Measurements from ENCODE around the gene RFC1.
"Not testable (repeated sequence)": the region's sequence is repeated elsewhere in the genome, so short reads cannot be mapped to it uniquely, and the experiment has no call there.

Gene RFC1, protein sequence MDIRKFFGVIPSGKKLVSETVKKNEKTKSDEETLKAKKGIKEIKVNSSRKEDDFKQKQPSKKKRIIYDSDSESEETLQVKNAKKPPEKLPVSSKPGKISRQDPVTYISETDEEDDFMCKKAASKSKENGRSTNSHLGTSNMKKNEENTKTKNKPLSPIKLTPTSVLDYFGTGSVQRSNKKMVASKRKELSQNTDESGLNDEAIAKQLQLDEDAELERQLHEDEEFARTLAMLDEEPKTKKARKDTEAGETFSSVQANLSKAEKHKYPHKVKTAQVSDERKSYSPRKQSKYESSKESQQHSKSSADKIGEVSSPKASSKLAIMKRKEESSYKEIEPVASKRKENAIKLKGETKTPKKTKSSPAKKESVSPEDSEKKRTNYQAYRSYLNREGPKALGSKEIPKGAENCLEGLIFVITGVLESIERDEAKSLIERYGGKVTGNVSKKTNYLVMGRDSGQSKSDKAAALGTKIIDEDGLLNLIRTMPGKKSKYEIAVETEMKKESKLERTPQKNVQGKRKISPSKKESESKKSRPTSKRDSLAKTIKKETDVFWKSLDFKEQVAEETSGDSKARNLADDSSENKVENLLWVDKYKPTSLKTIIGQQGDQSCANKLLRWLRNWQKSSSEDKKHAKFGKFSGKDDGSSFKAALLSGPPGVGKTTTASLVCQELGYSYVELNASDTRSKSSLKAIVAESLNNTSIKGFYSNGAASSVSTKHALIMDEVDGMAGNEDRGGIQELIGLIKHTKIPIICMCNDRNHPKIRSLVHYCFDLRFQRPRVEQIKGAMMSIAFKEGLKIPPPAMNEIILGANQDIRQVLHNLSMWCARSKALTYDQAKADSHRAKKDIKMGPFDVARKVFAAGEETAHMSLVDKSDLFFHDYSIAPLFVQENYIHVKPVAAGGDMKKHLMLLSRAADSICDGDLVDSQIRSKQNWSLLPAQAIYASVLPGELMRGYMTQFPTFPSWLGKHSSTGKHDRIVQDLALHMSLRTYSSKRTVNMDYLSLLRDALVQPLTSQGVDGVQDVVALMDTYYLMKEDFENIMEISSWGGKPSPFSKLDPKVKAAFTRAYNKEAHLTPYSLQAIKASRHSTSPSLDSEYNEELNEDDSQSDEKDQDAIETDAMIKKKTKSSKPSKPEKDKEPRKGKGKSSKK

DNA sequence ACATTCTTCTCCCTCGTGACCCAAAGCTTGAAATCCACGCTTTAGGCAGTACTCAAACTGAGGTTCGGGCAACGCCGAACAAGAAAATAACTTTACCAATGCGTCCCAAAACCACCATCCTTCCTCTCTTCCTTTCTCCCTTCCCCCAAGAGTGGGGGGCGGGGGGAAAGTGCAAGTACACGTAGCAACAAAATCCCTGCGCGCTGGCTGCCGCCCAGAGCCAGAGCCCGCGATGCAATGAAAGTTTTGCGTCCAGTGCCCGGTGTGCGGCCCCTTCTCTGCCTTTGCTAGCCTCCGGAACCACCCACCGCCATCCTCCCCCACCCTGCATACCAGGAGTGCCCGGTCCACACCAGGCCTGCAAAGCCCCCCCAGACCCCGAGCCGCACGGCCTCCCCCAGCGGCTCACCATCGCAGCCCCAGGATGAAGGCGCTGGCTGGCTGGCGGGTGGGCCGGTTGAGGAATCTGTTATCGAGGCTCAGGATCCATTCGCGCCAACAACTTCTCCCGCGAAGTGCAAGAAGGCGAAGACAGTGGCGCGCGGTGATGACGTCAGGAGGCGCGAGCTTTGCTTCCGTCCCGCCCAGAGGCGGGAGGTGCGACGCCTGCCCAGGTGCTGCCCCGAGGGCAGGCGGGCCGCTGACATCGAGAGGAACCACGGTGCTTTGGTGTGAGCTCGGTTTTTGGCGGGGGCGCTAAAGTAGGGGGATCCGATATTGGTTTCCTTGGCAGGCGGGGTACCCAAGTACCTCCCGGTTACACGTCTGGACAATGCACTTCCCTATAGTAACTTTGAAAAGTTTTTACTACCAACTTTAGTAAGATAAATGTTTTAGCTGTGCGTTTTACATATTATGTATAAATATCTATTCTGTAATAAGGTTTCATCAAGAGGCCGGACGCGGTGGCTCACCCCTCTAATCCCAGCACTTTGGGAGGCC lies at the start of gene RFC1:
Gene RFC1, minus strand, starts transcription at position 533 of the 942 bp plus-strand sequence. Its CDS starts 121 bp downstream, at position 412.
- peaks cover 6% of the 10 kb centered on the region; the same call in 1 of the 2 replicates for H3K36me3 ChIP-seq (ENCODE audit: insufficient read depth, low read length)

DNA sequence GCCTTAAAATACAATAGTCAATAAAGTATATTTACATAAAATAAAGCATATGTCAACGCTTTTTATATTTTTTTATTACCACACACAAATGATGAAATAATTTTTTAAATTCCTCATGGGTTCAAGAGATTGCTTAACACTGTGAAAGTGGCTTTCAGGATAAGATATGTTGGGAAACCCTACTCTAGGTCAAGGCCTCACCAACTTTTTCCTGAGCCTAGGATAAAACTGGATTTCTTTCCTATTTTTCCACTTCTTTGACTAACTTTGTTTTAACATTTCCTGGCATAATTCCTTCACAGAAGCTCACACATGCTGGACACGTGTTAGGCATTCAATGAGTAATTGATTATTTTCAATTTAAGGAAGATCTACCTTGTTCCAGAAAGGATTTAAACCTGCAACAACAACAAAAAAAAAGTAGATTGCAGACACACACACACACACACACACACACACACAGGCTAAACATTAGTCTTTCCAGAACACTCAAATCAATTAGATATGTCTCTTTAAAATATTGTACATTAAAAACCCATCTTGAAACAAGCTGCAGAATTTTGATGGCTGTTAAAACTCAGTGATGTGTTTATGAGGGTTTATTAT lies 49.6 kb upstream of the RFC1 start:
- H3K27me3 ChIP-seq (ENCODE audit: insufficient read depth, low read length) = no peaks in the 10 kb centered on the region
- H3K36me3 ChIP-seq (ENCODE audit: insufficient read depth, low read length) = no peaks in the 10 kb centered on the region
- no peaks in the 10 kb centered on the region for H3K4me1 ChIP-seq (ENCODE audit: control insufficient read depth, insufficient read depth, low read length, unreplicated experiment)
- no peak overlapping the region for H2AFZ ChIP-seq (ENCODE audit: low read length, unreplicated experiment)
- H3K4me3 ChIP-seq (ENCODE audit: low read depth, low read length) = no peak overlapping the region
- no peaks in the 10 kb centered on the region for H3K79me2 ChIP-seq (ENCODE audit: control insufficient read depth, insufficient read depth, low read length, unreplicated experiment)
- H3K27ac ChIP-seq (ENCODE audit: low read depth, low read length) = no peak overlapping the region

More for the DNA sequence above, at the start of gene RFC1:
- peaks cover 50% of the 10 kb centered on the region for H3K79me2 ChIP-seq (ENCODE audit: control insufficient read depth, insufficient read depth, low read length, unreplicated experiment)
- H3K4me1 ChIP-seq (ENCODE audit: control insufficient read depth, insufficient read depth, low read length, unreplicated experiment) = peaks cover 12% of the 10 kb centered on the region
- no peaks in the 10 kb centered on the region for H3K27me3 ChIP-seq (ENCODE audit: insufficient read depth, low read length)
- H3K4me3 ChIP-seq (ENCODE audit: low read depth, low read length) = peak within 1 kb of the TSS; percentile 95
- H3K27ac ChIP-seq (ENCODE audit: low read depth, low read length) = peak within 1 kb of the TSS; percentile 67
- peak within 1 kb of the TSS; percentile 93 for H2AFZ ChIP-seq (ENCODE audit: low read length, unreplicated experiment)

DNA sequence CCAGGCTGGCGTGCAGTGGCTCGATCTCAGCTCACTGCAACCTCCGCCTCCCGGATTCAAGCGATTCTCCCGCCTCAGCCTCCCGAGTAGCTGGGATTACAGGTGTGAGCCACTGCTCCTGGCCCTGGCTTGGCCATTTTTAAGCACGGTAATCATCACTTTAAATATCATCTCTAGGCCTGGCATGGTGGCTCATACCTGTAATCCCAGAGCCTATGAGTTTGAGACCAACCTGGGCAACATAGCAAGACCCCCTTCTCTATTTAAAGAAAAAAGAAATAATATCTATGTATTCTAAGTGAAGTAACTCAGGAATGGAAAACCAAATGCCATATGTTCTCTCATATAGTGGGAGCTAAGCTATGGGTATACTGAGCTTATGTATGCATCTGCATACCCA lies 45.4 kb upstream of the RFC1 start:
- H3K27ac ChIP-seq (ENCODE audit: low read depth, low read length); H3K4me1 ChIP-seq (ENCODE audit: control insufficient read depth, insufficient read depth, low read length, unreplicated experiment); H3K79me2 ChIP-seq (ENCODE audit: control insufficient read depth, insufficient read depth, low read length, unreplicated experiment); H3K36me3 ChIP-seq (ENCODE audit: insufficient read depth, low read length); H3K4me3 ChIP-seq (ENCODE audit: low read depth, low read length); H2AFZ ChIP-seq (ENCODE audit: low read length, unreplicated experiment); H3K27me3 ChIP-seq (ENCODE audit: insufficient read depth, low read length): not testable (repeated sequence)

DNA sequence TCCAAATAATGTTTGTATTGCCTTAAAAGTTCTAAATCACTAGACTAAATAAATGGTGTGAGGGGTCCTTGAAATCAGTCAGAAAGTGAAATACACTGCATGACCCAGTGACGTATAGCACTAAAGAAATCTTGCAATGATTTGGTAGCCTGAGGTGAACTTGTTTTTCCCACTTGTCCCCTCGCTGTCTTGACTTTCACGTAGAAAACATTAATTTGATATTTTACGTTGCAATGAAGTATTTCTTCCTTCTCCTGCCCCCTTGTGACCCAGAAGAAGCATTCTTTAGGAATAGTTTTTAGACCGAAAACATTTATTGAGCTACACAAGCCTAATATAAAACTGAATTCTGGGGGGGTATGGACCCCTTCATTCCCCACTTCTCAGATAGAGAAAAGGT lies 44.3 kb upstream of the RFC1 start:
- Histone ChIP-seq H3K27ac (ENCODE audit: low read depth, low read length) (no peak overlapping the region), H3K27me3 (ENCODE audit: insufficient read depth, low read length) (no peaks in the 10 kb centered on the region), H3K4me1 (ENCODE audit: control insufficient read depth, insufficient read depth, low read length, unreplicated experiment) (peaks cover 9% of the 10 kb centered on the region), H3K4me3 (ENCODE audit: low read depth, low read length) (no peak overlapping the region), H3K79me2 (ENCODE audit: control insufficient read depth, insufficient read depth, low read length, unreplicated experiment) (no peaks in the 10 kb centered on the region), H2AFZ (ENCODE audit: low read length, unreplicated experiment) (peak overlapping the region; percentile 27), H3K36me3 (ENCODE audit: insufficient read depth, low read length) (no peaks in the 10 kb centered on the region)

DNA sequence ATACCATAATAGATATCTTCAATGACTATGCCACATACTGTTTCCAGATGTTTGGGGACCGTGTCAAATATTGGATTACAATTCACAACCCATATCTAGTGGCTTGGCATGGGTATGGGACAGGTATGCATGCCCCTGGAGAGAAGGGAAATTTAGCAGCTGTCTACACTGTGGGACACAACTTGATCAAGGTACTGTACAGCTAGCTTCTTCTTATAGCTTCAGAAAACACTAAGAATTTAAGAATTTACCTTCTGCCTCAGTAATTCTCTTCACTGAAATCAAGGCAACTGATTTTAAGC lies 41.4 kb upstream of the RFC1 start:
- peak overlapping the region; percentile 71 for H3K4me3 ChIP-seq (ENCODE audit: low read depth, low read length)
- peaks cover 9% of the 10 kb centered on the region for H3K4me1 ChIP-seq (ENCODE audit: control insufficient read depth, insufficient read depth, low read length, unreplicated experiment)
- no peak overlapping the region for H2AFZ ChIP-seq (ENCODE audit: low read length, unreplicated experiment)
- no peak overlapping the region for H3K27ac ChIP-seq (ENCODE audit: low read depth, low read length)
- H3K27me3 ChIP-seq (ENCODE audit: insufficient read depth, low read length) = no peaks in the 10 kb centered on the region
- H3K36me3 ChIP-seq (ENCODE audit: insufficient read depth, low read length) = no peaks in the 10 kb centered on the region
- H3K79me2 ChIP-seq (ENCODE audit: control insufficient read depth, insufficient read depth, low read length, unreplicated experiment) = no peaks in the 10 kb centered on the region

DNA sequence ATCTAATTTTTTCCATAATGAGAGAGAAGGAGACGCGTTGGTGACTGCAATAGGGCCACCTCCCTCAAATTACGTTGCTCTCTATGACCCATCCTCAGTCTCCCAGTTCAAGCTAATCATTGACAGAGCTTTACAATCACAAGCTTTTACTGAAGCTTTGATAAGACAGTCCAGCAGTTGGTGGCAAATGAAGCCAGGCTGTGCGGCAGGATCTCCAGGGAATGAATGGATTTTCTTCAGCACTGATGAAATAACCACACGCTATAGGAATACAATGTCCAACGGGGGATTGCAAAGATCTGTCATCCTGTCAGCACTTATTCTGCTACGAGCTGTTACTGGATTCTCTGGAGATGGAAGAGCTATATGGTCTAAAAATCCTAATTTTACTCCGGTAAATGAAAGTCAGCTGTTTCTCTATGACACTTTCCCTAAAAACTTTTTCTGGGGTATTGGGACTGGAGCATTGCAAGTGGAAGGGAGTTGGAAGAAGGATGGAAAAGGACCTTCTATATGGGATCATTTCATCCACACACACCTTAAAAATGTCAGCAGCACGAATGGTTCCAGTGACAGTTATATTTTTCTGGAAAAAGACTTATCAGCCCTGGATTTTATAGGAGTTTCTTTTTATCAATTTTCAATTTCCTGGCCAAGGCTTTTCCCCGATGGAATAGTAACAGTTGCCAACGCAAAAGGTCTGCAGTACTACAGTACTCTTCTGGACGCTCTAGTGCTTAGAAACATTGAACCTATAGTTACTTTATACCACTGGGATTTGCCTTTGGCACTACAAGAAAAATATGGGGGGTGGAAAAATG lies 40.8 kb upstream of the RFC1 start, which contains the start of gene KLB:
Gene KLB, plus strand, starts transcription at position 168 of the 821 bp plus-strand sequence. Its CDS starts 20 bp downstream, at position 188.
- Histone ChIP-seq H3K79me2 (ENCODE audit: control insufficient read depth, insufficient read depth, low read length, unreplicated experiment) (no peaks in the 10 kb centered on the region), H3K4me3 (ENCODE audit: low read depth, low read length) (peak within 1 kb of the TSS; percentile 71), H3K27ac (ENCODE audit: low read depth, low read length) (no peak within 1 kb of the TSS)

DNA sequence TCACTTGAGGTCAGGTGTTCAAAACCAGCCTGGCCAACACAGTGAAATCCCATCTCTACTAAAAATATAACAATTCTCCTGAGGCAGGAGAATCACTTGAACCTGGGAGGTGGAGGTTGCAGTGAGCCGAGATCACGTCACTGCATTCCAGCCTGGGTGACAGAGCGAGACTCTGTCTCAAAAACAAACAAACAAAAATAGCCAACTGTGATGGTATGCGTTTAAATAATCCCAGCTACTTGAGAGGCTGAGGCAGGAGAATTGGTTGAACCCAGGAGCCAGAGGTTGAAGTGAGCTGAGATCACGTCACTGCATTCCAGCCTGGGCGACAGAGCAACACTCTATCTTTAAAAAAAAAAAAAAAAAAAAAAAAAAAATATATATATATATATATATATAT lies 35.5 kb upstream of the RFC1 start:
- H3K36me3 ChIP-seq (ENCODE audit: insufficient read depth, low read length); H2AFZ ChIP-seq (ENCODE audit: low read length, unreplicated experiment); H3K27ac ChIP-seq (ENCODE audit: low read depth, low read length): not testable (repeated sequence)

More for the DNA sequence above, 40.8 kb upstream of the RFC1 start, which contains the start of gene KLB:
- H3K27me3 ChIP-seq (ENCODE audit: insufficient read depth, low read length) = no peaks in the 10 kb centered on the region
- H3K4me1 ChIP-seq (ENCODE audit: control insufficient read depth, insufficient read depth, low read length, unreplicated experiment) = peaks cover 9% of the 10 kb centered on the region
- no peaks in the 10 kb centered on the region for H3K36me3 ChIP-seq (ENCODE audit: insufficient read depth, low read length)
- peak within 1 kb of the TSS; percentile 78 for H2AFZ ChIP-seq (ENCODE audit: low read length, unreplicated experiment)

DNA sequence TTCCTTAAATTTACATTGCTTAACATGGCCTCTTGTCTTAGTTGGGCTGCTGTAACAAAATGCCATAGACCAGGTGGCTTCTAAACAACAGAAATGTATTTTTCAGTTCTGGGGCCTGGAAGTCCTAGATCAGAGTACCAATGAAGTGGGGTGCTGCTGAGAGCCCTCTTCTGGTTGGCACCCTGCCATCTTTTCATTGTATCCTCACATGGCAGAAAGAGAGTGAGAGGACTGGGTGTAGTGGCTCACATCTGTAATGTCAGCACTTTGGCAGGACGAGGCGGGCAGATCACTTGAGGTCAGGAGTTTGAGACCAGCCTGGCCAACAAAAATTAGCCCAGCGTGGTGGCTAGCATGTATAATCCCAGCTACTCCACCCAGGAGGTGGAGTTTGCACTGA lies 28.5 kb upstream of the RFC1 start:
- H3K79me2 ChIP-seq (ENCODE audit: control insufficient read depth, insufficient read depth, low read length, unreplicated experiment) = no peaks in the 10 kb centered on the region
- H3K27ac ChIP-seq (ENCODE audit: low read depth, low read length) = no peak overlapping the region
- H2AFZ ChIP-seq (ENCODE audit: low read length, unreplicated experiment) = no peak overlapping the region
- no peaks in the 10 kb centered on the region for H3K27me3 ChIP-seq (ENCODE audit: insufficient read depth, low read length)
- H3K36me3 ChIP-seq (ENCODE audit: insufficient read depth, low read length) = no peaks in the 10 kb centered on the region
- no peak overlapping the region for H3K4me3 ChIP-seq (ENCODE audit: low read depth, low read length)
- no peaks in the 10 kb centered on the region for H3K4me1 ChIP-seq (ENCODE audit: control insufficient read depth, insufficient read depth, low read length, unreplicated experiment)

More for the DNA sequence above, 35.5 kb upstream of the RFC1 start:
- not testable (repeated sequence) for H3K4me1 ChIP-seq (ENCODE audit: control insufficient read depth, insufficient read depth, low read length, unreplicated experiment); H3K27me3 ChIP-seq (ENCODE audit: insufficient read depth, low read length); H3K79me2 ChIP-seq (ENCODE audit: control insufficient read depth, insufficient read depth, low read length, unreplicated experiment); H3K4me3 ChIP-seq (ENCODE audit: low read depth, low read length)

DNA sequence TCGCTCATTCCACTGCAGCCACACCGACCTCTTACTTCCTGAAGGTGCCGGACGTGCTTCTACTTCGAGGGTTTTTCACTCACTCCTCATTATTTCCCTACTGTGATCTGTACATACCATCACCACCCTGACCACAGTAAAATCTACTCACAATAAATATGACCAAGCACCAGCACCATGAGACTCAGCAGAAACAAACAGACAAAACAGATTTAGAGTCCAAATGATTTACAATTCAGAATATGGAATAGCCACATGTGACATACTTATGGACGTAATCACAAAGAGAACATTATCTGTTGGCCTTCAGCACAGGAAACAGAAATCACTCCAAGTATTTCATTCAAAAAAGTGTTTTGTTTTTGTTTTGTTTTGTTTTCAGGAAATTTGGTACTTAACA lies 24.4 kb upstream of the RFC1 start:
- H2AFZ ChIP-seq (ENCODE audit: low read length, unreplicated experiment) = no peak overlapping the region
- H3K79me2 ChIP-seq (ENCODE audit: control insufficient read depth, insufficient read depth, low read length, unreplicated experiment) = no peaks in the 10 kb centered on the region
- H3K4me1 ChIP-seq (ENCODE audit: control insufficient read depth, insufficient read depth, low read length, unreplicated experiment) = no peaks in the 10 kb centered on the region
- H3K36me3 ChIP-seq (ENCODE audit: insufficient read depth, low read length) = no peaks in the 10 kb centered on the region
- no peak overlapping the region for H3K4me3 ChIP-seq (ENCODE audit: low read depth, low read length)
- H3K27ac ChIP-seq (ENCODE audit: low read depth, low read length) = no peak overlapping the region
- H3K27me3 ChIP-seq (ENCODE audit: insufficient read depth, low read length) = no peaks in the 10 kb centered on the region

Data from ACC112 (cell line).